ENCODE results near the gene ZNF710.

The ZNF710 gene

DNA sequence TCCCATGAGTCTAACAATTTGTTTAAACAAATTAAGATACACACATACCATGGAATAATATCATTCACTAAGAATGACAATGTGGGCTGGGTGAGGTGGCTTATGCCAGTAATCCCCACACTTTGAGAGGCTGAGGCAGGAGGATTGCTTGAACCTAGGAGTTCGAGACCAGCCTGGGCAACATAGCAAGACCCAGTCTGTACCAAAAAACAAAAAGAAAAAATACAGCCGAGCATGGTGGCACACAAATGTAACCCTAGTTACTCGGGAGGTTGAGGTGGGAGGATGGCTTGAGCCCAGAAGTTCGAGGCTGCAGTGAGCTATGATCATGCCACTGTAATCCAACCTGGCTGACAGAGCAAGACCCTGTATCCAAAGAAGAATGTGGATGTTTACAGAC lies 4.0 kb upstream of the ZNF710 start:
- DNase-seq (ENCODE audit: low read depth in 2 of 2): no peak

- DNase-seq (ENCODE audit: low read depth in 2 of 2): no peak
Measured at GRCh38 chr15:89998141-89998661, 2.9 kb upstream of the ZNF710 start.

DNA sequence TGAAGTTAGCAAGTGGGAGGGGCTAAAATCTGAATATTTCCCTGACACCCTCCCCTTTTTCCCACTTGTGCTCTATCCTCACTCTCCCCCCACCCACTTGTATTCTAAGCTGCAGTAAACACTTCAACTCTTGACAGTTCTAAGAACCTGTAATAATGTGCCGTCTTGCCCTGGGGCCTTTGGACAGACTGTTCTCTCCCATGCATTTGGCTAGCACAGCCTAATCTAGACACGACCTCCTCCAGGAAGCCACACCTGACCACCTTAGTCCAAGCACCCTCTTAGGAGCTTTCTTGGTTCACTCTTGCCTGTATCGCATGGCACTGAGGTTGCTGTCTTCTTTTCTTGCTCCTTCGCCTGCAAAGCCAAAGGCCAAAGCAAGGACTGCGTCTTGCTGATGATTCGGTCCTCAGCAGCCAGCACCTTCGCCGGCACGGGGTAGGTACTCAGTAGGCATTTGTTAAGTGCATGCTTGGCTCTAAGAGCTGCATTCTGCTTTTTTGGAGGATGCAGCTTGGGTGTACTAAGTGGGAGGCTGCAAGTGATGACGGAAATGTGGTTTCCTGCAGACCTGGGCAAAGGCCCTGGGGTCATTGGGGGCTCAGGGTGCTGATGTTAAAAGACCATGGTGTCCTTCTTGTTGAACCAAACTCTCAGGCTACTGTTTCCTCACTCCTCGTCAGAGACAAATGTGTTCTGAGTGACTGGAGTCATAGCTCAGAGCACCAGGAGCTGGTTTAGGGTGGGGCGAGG lies 2.0 kb upstream of the ZNF710 start:
- no peak for DNase-seq (ENCODE audit: low read depth in 2 of 2)

DNA sequence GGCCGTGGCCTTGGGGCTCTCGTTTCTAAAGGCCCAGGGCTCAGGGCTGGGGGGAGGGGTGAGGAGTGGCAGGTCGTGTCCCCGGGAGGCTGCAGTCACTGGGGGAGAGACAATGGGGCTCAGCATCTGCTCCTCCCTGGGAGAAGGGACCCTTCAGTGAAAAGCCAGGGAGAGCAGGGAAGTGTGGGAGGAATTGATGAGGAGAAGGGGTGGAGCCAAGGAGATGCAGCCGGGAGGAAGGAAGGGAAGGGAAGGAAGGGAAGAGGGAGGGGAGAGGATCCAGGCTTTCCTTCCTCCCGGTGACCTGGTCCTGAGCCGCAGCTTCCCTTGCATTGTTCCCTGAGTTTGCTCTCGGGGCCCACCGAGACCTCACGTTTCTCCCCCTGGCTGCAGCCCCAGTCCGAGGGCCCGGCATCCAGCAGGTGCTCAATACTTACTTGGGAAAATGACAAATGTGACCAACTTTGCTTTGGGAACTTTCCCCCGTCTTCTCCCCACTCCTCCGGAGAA lies 1.4 kb upstream of the ZNF710 start:
- no peak for DNase-seq (ENCODE audit: low read depth in 2 of 2)

- no peak for DNase-seq (ENCODE audit: low read depth in 2 of 2)
Measured at GRCh38 chr15:90000186-90001001, 730 bp upstream of the ZNF710 start.

DNA sequence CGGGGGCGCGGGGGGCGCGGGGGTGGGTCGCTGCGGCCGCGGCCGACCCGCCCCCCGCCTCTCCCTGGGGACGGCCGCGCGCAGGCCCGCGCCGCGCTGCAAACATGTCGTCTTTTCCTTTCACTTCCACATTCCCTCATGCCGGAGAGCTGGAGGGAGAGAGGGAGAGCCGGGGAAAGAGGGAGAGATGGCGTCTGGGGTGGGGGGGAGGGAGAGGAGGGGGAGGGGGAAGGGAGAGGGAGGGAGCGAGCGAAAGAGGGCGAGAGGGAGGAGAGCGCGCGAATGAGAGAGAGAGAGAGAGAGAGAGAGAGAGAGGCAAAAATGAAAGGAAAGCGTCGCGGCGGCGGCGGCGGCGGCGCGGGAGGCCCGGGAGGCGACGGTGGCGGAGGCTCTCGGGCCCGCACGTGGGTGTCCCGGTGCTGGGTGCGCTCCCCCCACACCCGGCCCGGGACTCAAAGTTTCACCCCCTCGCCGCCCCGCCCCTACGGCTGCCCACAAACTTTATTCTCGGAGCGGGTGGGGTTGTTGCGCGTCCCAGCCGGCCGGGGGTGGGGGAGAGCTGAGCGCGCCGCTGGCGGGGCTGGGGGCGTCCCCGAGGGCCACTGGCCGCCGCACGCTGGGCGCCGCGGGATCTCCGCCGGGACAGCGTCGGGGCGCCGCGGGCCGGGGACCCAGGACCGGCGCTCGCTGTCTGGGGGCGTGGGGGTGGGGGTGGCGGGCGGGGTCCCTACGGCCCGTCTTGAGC lies 731 bp downstream of the ZNF710 start:
- peak; percentile 41 to 59 for DNase-seq (ENCODE audit: low read depth in 2 of 2)

- DNase-seq (ENCODE audit: low read depth in 2 of 2): peak in 1 of 2 donors; percentile 17
Measured at GRCh38 chr15:90002428-90002844, 1.3 kb downstream of the ZNF710 start.

DNA sequence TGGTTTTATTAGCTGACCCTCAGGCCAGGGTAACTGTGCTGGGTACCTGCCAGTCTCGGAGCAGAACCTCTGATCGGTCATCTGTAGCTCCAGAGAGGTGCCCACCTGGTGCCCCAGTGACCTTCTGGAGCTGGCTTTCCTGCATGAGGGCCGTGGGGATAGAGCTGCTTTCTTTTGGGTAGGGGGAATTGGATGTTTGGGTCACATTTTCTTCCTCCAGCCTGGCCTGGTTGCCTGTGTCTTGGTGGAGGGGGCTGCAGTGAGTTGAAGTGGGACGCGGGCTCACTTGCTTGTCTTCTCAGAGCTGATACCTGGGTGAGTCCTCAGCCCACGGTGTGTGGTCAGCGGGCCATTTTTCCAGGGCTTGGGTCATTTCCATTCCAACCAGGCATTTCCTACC lies 2.6 kb downstream of the ZNF710 start:
- no peak for DNase-seq (ENCODE audit: low read depth in 2 of 2)

GRCh38 chr15:90004252-90004651 lies 3.1 kb downstream of the ZNF710 start:
- no peak for DNase-seq (ENCODE audit: low read depth in 2 of 2)

DNA sequence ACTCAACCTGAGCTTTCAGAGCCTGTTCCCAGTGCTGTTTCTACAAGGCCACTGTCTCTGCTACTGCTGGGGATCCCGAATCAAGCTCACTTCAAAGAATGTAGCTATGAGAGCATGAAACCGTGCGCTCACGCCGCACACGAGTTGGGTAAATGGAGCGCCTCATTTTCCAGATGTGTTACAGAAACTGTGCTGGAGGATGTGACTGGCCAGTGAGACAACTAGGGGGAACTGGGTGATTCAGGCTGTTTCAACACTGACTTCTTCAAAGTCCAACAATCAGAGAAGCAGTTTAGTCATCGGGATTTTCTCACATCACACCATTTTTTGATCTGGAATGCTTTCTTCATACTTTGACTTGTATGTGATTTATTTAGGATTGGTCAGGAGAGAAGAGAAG lies 3.5 kb downstream of the ZNF710 start:
- DNase-seq (ENCODE audit: low read depth in 2 of 2): peak; percentile 36 to 40

- no peak for DNase-seq (ENCODE audit: low read depth in 2 of 2)
Measured at GRCh38 chr15:90006217-90007075, 5.3 kb downstream of the ZNF710 start.

- DNase-seq (ENCODE audit: low read depth in 2 of 2): no peak
Measured at GRCh38 chr15:90007076-90007460, 5.9 kb downstream of the ZNF710 start.

- no peak for DNase-seq (ENCODE audit: low read depth in 2 of 2)
Measured at GRCh38 chr15:90008607-90009006, 7.5 kb downstream of the ZNF710 start.

DNA sequence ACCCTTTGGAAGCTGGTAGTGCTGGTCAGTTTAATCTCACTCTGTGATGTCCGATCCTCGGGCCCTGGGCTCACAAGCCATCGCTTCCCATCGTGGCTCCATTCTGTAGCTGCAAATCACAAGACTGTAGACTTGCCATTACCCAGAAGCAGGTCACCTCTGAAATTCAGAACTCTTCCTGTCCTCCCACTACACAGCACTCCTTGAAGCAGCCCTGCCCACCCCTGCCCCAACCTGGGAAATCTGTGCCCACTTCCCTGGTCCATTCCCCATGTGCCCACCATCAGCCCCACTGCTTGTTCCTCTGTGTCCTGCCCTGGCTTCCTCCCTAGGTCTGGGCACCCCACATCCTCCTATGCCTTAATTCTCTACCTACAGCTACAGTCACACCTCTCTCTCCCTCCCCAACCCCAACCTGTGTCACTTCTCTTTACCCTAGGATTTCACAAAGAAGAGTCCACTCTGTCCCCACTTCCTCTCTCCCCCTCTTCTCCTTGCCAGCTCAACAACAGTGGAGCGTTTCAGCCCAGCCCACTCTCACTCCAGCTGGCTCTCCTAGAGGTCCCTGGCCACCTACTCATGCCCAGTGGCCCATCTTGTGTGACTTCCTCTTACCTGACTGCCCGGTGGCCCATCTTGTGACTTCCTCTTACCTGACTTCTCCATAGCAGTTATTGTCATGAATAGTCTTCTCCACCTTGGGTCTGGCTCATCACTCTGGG lies 8.3 kb downstream of the ZNF710 start:
- no peak for DNase-seq (ENCODE audit: low read depth in 2 of 2)

DNA sequence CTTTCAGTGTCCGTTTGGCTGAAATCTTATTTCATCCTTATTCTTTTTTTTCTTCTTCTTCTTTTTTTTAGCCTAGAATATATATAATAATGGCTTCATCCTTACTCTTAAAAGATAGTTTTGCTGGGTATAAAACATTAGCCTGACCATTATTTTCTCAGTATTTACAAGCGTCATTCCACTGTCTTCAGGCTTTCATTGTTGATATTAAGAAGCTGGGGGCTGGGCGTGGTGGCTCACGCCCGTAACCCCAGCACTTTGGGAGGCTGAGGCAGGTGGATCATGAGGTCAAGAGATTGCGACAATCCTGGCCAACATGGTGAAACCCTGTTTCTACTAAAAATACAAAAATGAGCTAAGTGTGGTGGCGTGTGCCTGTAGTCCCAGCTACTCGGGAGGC lies 10.6 kb downstream of the ZNF710 start:
- no peak for DNase-seq (ENCODE audit: low read depth in 2 of 2)

GRCh38 chr15:90013503-90013937 lies 12.4 kb downstream of the ZNF710 start:
- DNase-seq (ENCODE audit: low read depth in 2 of 2): no peak

GRCh38 chr15:90015294-90015693 lies 14.2 kb downstream of the ZNF710 start:
- DNase-seq (ENCODE audit: low read depth in 2 of 2): no peak

DNA sequence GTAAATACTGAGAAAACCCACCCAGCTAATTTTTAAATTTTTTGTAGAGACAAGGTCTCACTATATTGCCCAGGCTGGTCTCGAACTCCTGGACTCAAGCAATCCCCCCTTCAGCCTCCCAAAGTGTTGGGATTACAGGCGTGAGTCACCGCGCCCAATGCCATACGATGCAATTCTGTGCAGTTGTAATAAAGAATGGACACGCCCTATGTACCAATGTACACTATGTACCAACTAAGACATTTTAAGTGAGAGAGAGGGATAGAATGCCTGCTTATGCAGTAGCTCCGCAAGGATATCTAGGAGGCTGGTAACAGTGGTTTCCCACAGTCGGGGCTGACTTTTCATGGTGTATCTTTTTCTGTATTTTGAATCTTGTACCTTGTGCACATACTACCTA lies 14.6 kb downstream of the ZNF710 start:
- DNase-seq (ENCODE audit: low read depth in 2 of 2): no peak

GRCh38 chr15:90016721-90017120 lies 15.6 kb downstream of the ZNF710 start:
- DNase-seq (ENCODE audit: low read depth in 2 of 2): no peak

DNA sequence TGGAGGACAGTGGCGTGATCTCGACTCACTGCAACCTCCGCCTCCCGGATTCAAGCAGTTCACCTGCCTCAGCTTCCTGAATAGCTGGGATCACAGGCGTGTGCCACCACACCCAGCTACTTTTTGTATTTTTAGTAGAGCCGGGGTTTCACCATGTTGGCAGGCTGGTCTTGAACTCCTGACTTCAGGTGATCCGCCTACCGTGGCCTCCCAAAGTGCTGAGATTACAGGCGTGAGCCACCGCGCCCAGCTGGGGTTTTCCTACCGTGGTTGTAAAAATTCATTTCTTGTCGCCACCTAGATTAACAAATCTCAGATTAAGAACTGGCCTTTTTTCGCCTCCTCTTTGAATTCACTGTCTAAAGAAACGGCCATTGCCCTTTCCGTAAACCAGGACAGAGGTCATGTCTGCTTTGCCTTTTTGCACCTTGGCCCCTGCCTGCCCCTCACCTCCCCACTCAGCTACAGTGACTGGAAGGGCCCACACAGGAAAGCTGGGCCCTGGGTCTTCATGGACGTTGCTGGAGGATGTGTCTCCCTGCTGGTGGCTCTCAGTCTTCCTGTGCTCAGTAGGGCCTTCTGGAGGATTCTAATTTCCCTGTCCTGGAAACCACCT lies 17.2 kb downstream of the ZNF710 start:
- no peak for DNase-seq (ENCODE audit: low read depth in 2 of 2)
